ENCODE data around the gene ZDHHC11. TPM values are rescaled to one million over a fixed set of nuclear protein-coding genes. Genes with fewer than 3 reads are reported as not detected.

ZDHHC11 gene
- polyA plus RNA-seq, 2 donors, result 2.4 to 4.0 TPM

GRCh38 chr5:870956-871355 is 20.2 kb upstream of the ZDHHC11 start:
- Histone ChIP-seq H3K36me3 (ENCODE audit: control insufficient read depth in 2 of 2, insufficient read depth in 2 of 2, low read length in 1 of 2) (peaks cover 30 to 59% of the 10 kb centered on the region in 2 donors), H3K27ac (ENCODE audit: low read depth in 2 of 2, low read length in 1 of 2) (no peak overlapping the region), H3K9me3 (ENCODE audit: control insufficient read depth in 2 of 2, insufficient read depth in 1 of 2, low read depth in 1 of 2, low read length in 1 of 2) (no peaks in the 10 kb centered on the region), H3K4me1 (ENCODE audit: control insufficient read depth in 2 of 2, insufficient read depth in 2 of 2, low read length in 1 of 2) (no peaks in the 10 kb centered on the region), H3K27me3 (ENCODE audit: control insufficient read depth in 1 of 2, insufficient read depth in 2 of 2, low read length in 2 of 2) (no peaks in the 10 kb centered on the region), H3K4me3 (ENCODE audit: low read depth in 1 of 2, low read length in 2 of 2) (no peak overlapping the region)
- 96% methylated on average over 5 of the region's 5 CpGs for WGBS, 2 donors

- H3K9me3 ChIP-seq (ENCODE audit: control insufficient read depth in 2 of 2, insufficient read depth in 1 of 2, low read depth in 1 of 2, low read length in 1 of 2), result no peaks in the 10 kb centered on the region
- H3K36me3 ChIP-seq (ENCODE audit: control insufficient read depth in 2 of 2, insufficient read depth in 2 of 2, low read length in 1 of 2), result peaks cover 27 to 71% of the 10 kb centered on the region in 2 donors
- 94 to 95% methylated on average over 16 of the region's 16 CpGs for WGBS, 2 donors
- no peaks in the 10 kb centered on the region for H3K4me1 ChIP-seq (ENCODE audit: control insufficient read depth in 2 of 2, insufficient read depth in 2 of 2, low read length in 1 of 2)
- H3K4me3 ChIP-seq (ENCODE audit: low read depth in 1 of 2, low read length in 2 of 2), result no peak overlapping the region
- H3K27ac ChIP-seq (ENCODE audit: low read depth in 2 of 2, low read length in 1 of 2), result no peak overlapping the region
- no peaks in the 10 kb centered on the region for H3K27me3 ChIP-seq (ENCODE audit: control insufficient read depth in 1 of 2, insufficient read depth in 2 of 2, low read length in 2 of 2)
Measured at GRCh38 chr5:868428-869135, 17.8 kb upstream of the ZDHHC11 start.

- WGBS, 2 donors, result 77 to 90% methylated on average over 6 of the region's 6 CpGs
- no peak overlapping the region for H3K27ac ChIP-seq (ENCODE audit: low read depth in 2 of 2, low read length in 1 of 2)
- H3K36me3 ChIP-seq (ENCODE audit: control insufficient read depth in 2 of 2, insufficient read depth in 2 of 2, low read length in 1 of 2), result peaks cover 32 to 79% of the 10 kb centered on the region in 2 donors
Measured at GRCh38 chr5:867300-867870, 16.6 kb upstream of the ZDHHC11 start.

GRCh38 chr5:865771-866170 is 15.0 kb upstream of the ZDHHC11 start:
- no peaks in the 10 kb centered on the region for H3K27me3 ChIP-seq (ENCODE audit: control insufficient read depth in 1 of 2, insufficient read depth in 2 of 2, low read length in 2 of 2)
- peaks cover 28 to 70% of the 10 kb centered on the region in 2 donors for H3K36me3 ChIP-seq (ENCODE audit: control insufficient read depth in 2 of 2, insufficient read depth in 2 of 2, low read length in 1 of 2)
- H3K4me3 ChIP-seq (ENCODE audit: low read depth in 1 of 2, low read length in 2 of 2), result no peak overlapping the region
- H3K27ac ChIP-seq (ENCODE audit: low read depth in 2 of 2, low read length in 1 of 2), result no peak overlapping the region
- H3K9me3 ChIP-seq (ENCODE audit: control insufficient read depth in 2 of 2, insufficient read depth in 1 of 2, low read depth in 1 of 2, low read length in 1 of 2), result no peaks in the 10 kb centered on the region
- WGBS, 2 donors, result 87 to 91% methylated on average over 10 of the region's 10 CpGs
- H3K4me1 ChIP-seq (ENCODE audit: control insufficient read depth in 2 of 2, insufficient read depth in 2 of 2, low read length in 1 of 2), result peaks cover 0 to 4% of the 10 kb centered on the region in 2 donors

More at GRCh38 chr5:867300-867870, 16.6 kb upstream of the ZDHHC11 start:
- H3K4me1 ChIP-seq (ENCODE audit: control insufficient read depth in 2 of 2, insufficient read depth in 2 of 2, low read length in 1 of 2), result no peaks in the 10 kb centered on the region
- H3K4me3 ChIP-seq (ENCODE audit: low read depth in 1 of 2, low read length in 2 of 2), result no peak overlapping the region
- H3K27me3 ChIP-seq (ENCODE audit: control insufficient read depth in 1 of 2, insufficient read depth in 2 of 2, low read length in 2 of 2), result no peaks in the 10 kb centered on the region
- H3K9me3 ChIP-seq (ENCODE audit: control insufficient read depth in 2 of 2, insufficient read depth in 1 of 2, low read depth in 1 of 2, low read length in 1 of 2), result no peaks in the 10 kb centered on the region

GRCh38 chr5:865168-865521 is 14.4 kb upstream of the ZDHHC11 start:
- Histone ChIP-seq H3K9me3 (ENCODE audit: control insufficient read depth in 2 of 2, insufficient read depth in 1 of 2, low read depth in 1 of 2, low read length in 1 of 2) (no peaks in the 10 kb centered on the region), H3K4me1 (ENCODE audit: control insufficient read depth in 2 of 2, insufficient read depth in 2 of 2, low read length in 1 of 2) (peaks cover 0 to 4% of the 10 kb centered on the region in 2 donors), H3K4me3 (ENCODE audit: low read depth in 1 of 2, low read length in 2 of 2) (no peak overlapping the region), H3K27me3 (ENCODE audit: control insufficient read depth in 1 of 2, insufficient read depth in 2 of 2, low read length in 2 of 2) (no peaks in the 10 kb centered on the region), H3K27ac (ENCODE audit: low read depth in 2 of 2, low read length in 1 of 2) (no peak overlapping the region), H3K36me3 (ENCODE audit: control insufficient read depth in 2 of 2, insufficient read depth in 2 of 2, low read length in 1 of 2) (peaks cover 27 to 65% of the 10 kb centered on the region in 2 donors)
- 85 to 87% methylated on average over 24 of the region's 24 CpGs for WGBS, 2 donors

GRCh38 chr5:864492-865167 is 13.8 kb upstream of the ZDHHC11 start:
- Histone ChIP-seq H3K4me1 (ENCODE audit: control insufficient read depth in 2 of 2, insufficient read depth in 2 of 2, low read length in 1 of 2) (peaks cover 0 to 4% of the 10 kb centered on the region in 2 donors), H3K9me3 (ENCODE audit: control insufficient read depth in 2 of 2, insufficient read depth in 1 of 2, low read depth in 1 of 2, low read length in 1 of 2) (no peaks in the 10 kb centered on the region), H3K27me3 (ENCODE audit: control insufficient read depth in 1 of 2, insufficient read depth in 2 of 2, low read length in 2 of 2) (no peaks in the 10 kb centered on the region), H3K36me3 (ENCODE audit: control insufficient read depth in 2 of 2, insufficient read depth in 2 of 2, low read length in 1 of 2) (peaks cover 22 to 61% of the 10 kb centered on the region in 2 donors), H3K4me3 (ENCODE audit: low read depth in 1 of 2, low read length in 2 of 2) (no peak overlapping the region), H3K27ac (ENCODE audit: low read depth in 2 of 2, low read length in 1 of 2) (no peak overlapping the region)
- WGBS, 2 donors, result 77 to 83% methylated on average over 15 of the region's 15 CpGs

- peaks cover 14 to 54% of the 10 kb centered on the region in 2 donors for H3K36me3 ChIP-seq (ENCODE audit: control insufficient read depth in 2 of 2, insufficient read depth in 2 of 2, low read length in 1 of 2)
- peaks cover 0 to 4% of the 10 kb centered on the region in 2 donors for H3K4me1 ChIP-seq (ENCODE audit: control insufficient read depth in 2 of 2, insufficient read depth in 2 of 2, low read length in 1 of 2)
- 89 to 90% methylated on average over 16 of the region's 16 CpGs for WGBS, 2 donors
- H3K27me3 ChIP-seq (ENCODE audit: control insufficient read depth in 1 of 2, insufficient read depth in 2 of 2, low read length in 2 of 2), result no peaks in the 10 kb centered on the region
- H3K27ac ChIP-seq (ENCODE audit: low read depth in 2 of 2, low read length in 1 of 2), result no peak overlapping the region
- H3K4me3 ChIP-seq (ENCODE audit: low read depth in 1 of 2, low read length in 2 of 2), result no peak overlapping the region
- no peaks in the 10 kb centered on the region for H3K9me3 ChIP-seq (ENCODE audit: control insufficient read depth in 2 of 2, insufficient read depth in 1 of 2, low read depth in 1 of 2, low read length in 1 of 2)
Measured at GRCh38 chr5:863244-863805, 12.5 kb upstream of the ZDHHC11 start.

- WGBS, 2 donors, result 83 to 84% methylated on average over 25 of the region's 25 CpGs
- no peak overlapping the region for H3K27ac ChIP-seq (ENCODE audit: low read depth in 2 of 2, low read length in 1 of 2)
- no peaks in the 10 kb centered on the region for H3K9me3 ChIP-seq (ENCODE audit: control insufficient read depth in 2 of 2, insufficient read depth in 1 of 2, low read depth in 1 of 2, low read length in 1 of 2)
- H3K4me3 ChIP-seq (ENCODE audit: low read depth in 1 of 2, low read length in 2 of 2), result no peak overlapping the region
- H3K4me1 ChIP-seq (ENCODE audit: control insufficient read depth in 2 of 2, insufficient read depth in 2 of 2, low read length in 1 of 2), result peaks cover 0 to 4% of the 10 kb centered on the region in 2 donors
- H3K36me3 ChIP-seq (ENCODE audit: control insufficient read depth in 2 of 2, insufficient read depth in 2 of 2, low read length in 1 of 2), result peaks cover 12 to 49% of the 10 kb centered on the region in 2 donors
- no peaks in the 10 kb centered on the region for H3K27me3 ChIP-seq (ENCODE audit: control insufficient read depth in 1 of 2, insufficient read depth in 2 of 2, low read length in 2 of 2)
Measured at GRCh38 chr5:862367-863243, 11.8 kb upstream of the ZDHHC11 start.
